HCT116 (cell line): ENCODE results near the gene SEC24B. TPM values are rescaled to one million over a fixed set of nuclear protein-coding genes. Genes with fewer than 3 reads are reported as not detected.

Experiments
- ATAC-seq: fragments of 200-7000 bp; cut with Tn5 transposase; 2 replicates; pipeline ENCODE4 v1.9.1; 2020; ENCODE audit warnings: mild to moderate bottlenecking, moderate library complexity
- BruUV-seq: library from RNA; stranded (reverse); fragments of 400-500 nt; replicated peaks from 2 replicates; lab custom pipeline; 2021; lab: Mats Ljungman, UMichigan
- CTCF ChIA-PET: fragments of 300-600 bp; sonication (Branson Sonifier 250); formaldehyde crosslinking; loops from one replicate; lab custom pipeline; 2021; ENCODE audit warnings: antibody characterized with exemption; lab: Charles Lee
- POLR2A ChIA-PET: fragments of 300-600, 350-600 bp; sonication (Branson Sonifier 250); formaldehyde crosslinking; loops from one replicate; lab custom pipeline; 2021; ENCODE audit warnings: antibody characterized with exemption; lab: Charles Lee
- RAD21 ChIA-PET, 2 experiments: fragments of 300-600 bp; sonication (Branson Sonifier 250); formaldehyde crosslinking; loops; one replicate each; lab custom pipeline; 2023; ENCODE audit warnings: low total read pairs in 2 of 2; ENCODE audit not compliant: uncharacterized antibody in 2 of 2, unreplicated experiment in 2 of 2, low non-redundant PET in 1 of 2; lab: Charles Lee
- DNase-seq: peaks from one replicate; pipeline ENCODE4 v3.0.0-alpha.2; 2010; ENCODE audit warnings: low read depth, low spot score
- H2AFZ ChIP-seq: fragments of 200-600 bp; shearing (Covaris generic), sonication (generic); 2 replicates; pipeline ENCODE4 v1.6.1; 2017; ENCODE audit warnings: low read depth, mixed run types, mixed read lengths, antibody characterized with exemption, low read length; ENCODE audit not compliant: poor library complexity, severe bottlenecking
- H3K27ac ChIP-seq: 2 replicates; pipeline ENCODE4 v1.5.1; 2012; ENCODE audit warnings: low read depth, low read length
- H3K27me3 ChIP-seq: fragments of 200-600 bp; sonication (generic); 2 replicates; pipeline ENCODE4 v1.6.1; 2016; ENCODE audit warnings: mixed run types, low read length, mixed read lengths; ENCODE audit not compliant: insufficient read depth
- H3K36me3 ChIP-seq, 2 experiments: fragments of 200-500 bp in 1 of 2; fragments of 200-600 bp in 1 of 2; sonication (Bioruptor generic) in 1 of 2; sonication (generic) in 1 of 2; 2 replicates each; pipeline versions ENCODE4 v1.5.1 to v1.6.1; 2014 to 2016; ENCODE audit warnings: low read length in 2 of 2, inconsistent platforms in 1 of 2, mixed read lengths in 1 of 2, mixed run types in 1 of 2; ENCODE audit not compliant: insufficient read depth in 2 of 2, control insufficient read depth in 1 of 2
- H3K4me1 ChIP-seq, 2 experiments: fragments of 200-600 bp in 1 of 2; sonication (generic) in 1 of 2; 2 replicates each; pipeline versions ENCODE4 v1.5.1 to v1.6.1; 2012 to 2017; ENCODE audit warnings: low read length in 2 of 2, inconsistent platforms in 1 of 2, mild to moderate bottlenecking in 1 of 2, mixed read lengths in 1 of 2, mixed run types in 1 of 2, moderate library complexity in 1 of 2; ENCODE audit not compliant: insufficient read depth in 2 of 2, control insufficient read depth in 1 of 2
- H3K4me2 ChIP-seq: fragments of 200-600 bp; sonication (generic); 2 replicates; pipeline ENCODE4 v1.6.1; 2017; ENCODE audit warnings: mixed run types, low read length, mixed read lengths
- H3K4me3 ChIP-seq, 2 experiments: fragments of 200-600 bp in 1 of 2; sonication (generic) in 1 of 2; replicated peaks in 1 of 2; 2 replicates each; pipeline ENCODE4 v1.5.1; 2011 to 2016; ENCODE audit warnings: low read length in 2 of 2, control low read depth in 1 of 2, low read depth in 1 of 2, mild to moderate bottlenecking in 1 of 2, mixed read lengths in 1 of 2, mixed run types in 1 of 2
- H3K79me2 ChIP-seq: fragments of 200-600 bp; sonication (generic); 2 replicates; pipeline ENCODE4 v1.6.1; 2017; ENCODE audit warnings: mild to moderate bottlenecking, mixed run types, low read length, moderate library complexity, mixed read lengths; ENCODE audit not compliant: insufficient read depth
- H3K9ac ChIP-seq: fragments of 200-600 bp; sonication (generic); 2 replicates; pipeline ENCODE4 v1.6.1; 2016; ENCODE audit warnings: low read length, mixed read lengths
- H3K9me2 ChIP-seq: fragments of 200-600 bp; sonication (generic), shearing (Covaris generic); 2 replicates; pipeline ENCODE4 v1.6.1; 2017; ENCODE audit warnings: mixed run types, mild to moderate bottlenecking, moderate library complexity; ENCODE audit not compliant: insufficient read depth
- H3K9me3 ChIP-seq, 2 experiments: fragments of 200-500 bp in 1 of 2; fragments of 200-600 bp in 1 of 2; sonication (Bioruptor generic) in 1 of 2; sonication (generic) in 1 of 2; 2 replicates each; pipeline ENCODE4 v1.6.1; 2014 to 2017; ENCODE audit warnings: low read length in 2 of 2, mixed read lengths in 2 of 2, inconsistent platforms in 1 of 2, low read depth in 1 of 2, mild to moderate bottlenecking in 1 of 2, mixed run types in 1 of 2, moderate library complexity in 1 of 2; ENCODE audit not compliant: control insufficient read depth in 1 of 2, insufficient read depth in 1 of 2
- H4K20me1 ChIP-seq: fragments of 200-600 bp; sonication (generic), shearing (Covaris generic); 2 replicates; pipeline ENCODE4 v1.6.1; 2017; ENCODE audit warnings: mixed run types, mild to moderate bottlenecking, moderate library complexity; ENCODE audit not compliant: insufficient read depth
- CBX3 ChIP-seq: IDR thresholded peaks from 2 replicates; pipeline ENCODE4 v1.6.1; 2012; ENCODE audit warnings: low read depth
- CTCF ChIP-seq, 3 experiments: fragments of 200-600 bp in 1 of 3; sonication (generic) in 1 of 3; IDR thresholded peaks in 2 of 3; conservative IDR thresholded peaks in 1 of 3; 2 replicates each; pipeline ENCODE4 v1.5.1; 2012 to 2017; ENCODE audit warnings: low read depth in 2 of 3, low read length in 2 of 3, antibody characterized with exemption in 1 of 3, borderline replicate concordance in 1 of 3, control low read depth in 1 of 3, mild to moderate bottlenecking in 1 of 3, mixed read lengths in 1 of 3, mixed run types in 1 of 3, moderate library complexity in 1 of 3; ENCODE audit not compliant: insufficient read depth in 1 of 3
- ELF1 ChIP-seq: IDR thresholded peaks from 2 replicates; pipeline ENCODE4 v1.6.1; 2012; ENCODE audit warnings: low read depth, borderline replicate concordance
- EZH2 ChIP-seq: fragments of 200-600 bp; sonication (generic); IDR thresholded peaks from 2 replicates; pipeline ENCODE4 v1.6.1; 2017; ENCODE audit warnings: antibody characterized with exemption, mixed run types
- POLR2A ChIP-seq: IDR thresholded peaks from 2 replicates; pipeline ENCODE4 v1.7.0; 2011; ENCODE audit warnings: borderline replicate concordance; ENCODE audit not compliant: insufficient read depth, insufficient read length; ENCODE audit errors: extremely low read depth
- SIN3A ChIP-seq: IDR thresholded peaks from 2 replicates; pipeline ENCODE4 v1.6.1; 2012; ENCODE audit warnings: low read depth
- SP1 ChIP-seq: IDR thresholded peaks from 2 replicates; pipeline ENCODE4 v1.6.1; 2012; ENCODE audit warnings: low read depth
- SRF ChIP-seq: IDR thresholded peaks from 2 replicates; pipeline ENCODE4 v1.6.1; 2012; ENCODE audit warnings: low read depth
- TCF7L2 ChIP-seq: IDR thresholded peaks from 2 replicates; pipeline ENCODE4 v1.7.0; 2011; ENCODE audit warnings: borderline replicate concordance, inconsistent platforms; ENCODE audit not compliant: insufficient read depth, insufficient read length; ENCODE audit errors: extremely low read depth
- ZBTB33 ChIP-seq: IDR thresholded peaks from 2 replicates; pipeline ENCODE4 v1.6.1; 2011; ENCODE audit warnings: mild to moderate bottlenecking, low read length, moderate library complexity; ENCODE audit not compliant: insufficient replicate concordance; ENCODE audit errors: extremely low read depth
- ZFX ChIP-seq: fragments of 450-650 bp; IDR thresholded peaks from 2 replicates; pipeline ENCODE4 v1.6.1; 2017
- intact Hi-C: fragments of 100-400 bp; cut with micrococcal nuclease; formaldehyde crosslinking; loops from 2 replicates; pipeline ENCODE4 v1.10.0; 2022
- total RNA-seq: library from RNA; stranded (reverse); gene quantifications from one replicate; pipeline ENCODE4 v1.2.1, GENCODE V29; 2021; ENCODE audit not compliant: unreplicated experiment
- TF ChIP-seq, protein P1 (sequence below): IDR thresholded peaks from 2 replicates; pipeline ENCODE4 v1.6.1; 2012; ENCODE audit warnings: low read depth

The SEC24B gene
- total RNA-seq, 1 experiment from 2014 or later, result 33.0 TPM

GRCh38 chr4:109390115-109390768 is 43.4 kb upstream of the SEC24B start:
- Histone ChIP-seq H3K27ac (no peak overlapping the region), H3K79me2 (no peaks in the 10 kb centered on the region), H3K9me3 (no peaks in the 10 kb centered on the region), H2AFZ (no peak overlapping the region), H4K20me1 (no peaks in the 10 kb centered on the region), H3K36me3 (no peaks in the 10 kb centered on the region), H3K4me3 (no peak overlapping the region), H3K4me1 (no peaks in the 10 kb centered on the region), H3K27me3 (peaks cover 30% of the 10 kb centered on the region; the same call in 1 of the 2 replicates), H3K9me2 (no peaks in the 10 kb centered on the region), H3K4me2 (no peak overlapping the region), H3K9ac (no peak overlapping the region)
- POLR2A ChIA-PET, result no interaction called here
- CTCF ChIA-PET, result no interaction called here
- TF ChIP-seq POLR2A (no peak), SRF (no peak), SP1 (no peak), ZFX (no peak), ZBTB33 (no peak), EZH2 (no peak), TCF7L2 (no peak), SIN3A (no peak), CTCF (IDR thresholded peaks at IDR 0.05 in 2 of 3, conservative IDR thresholded peaks at IDR 0.05 in 1 of 3; ENCODE audit: borderline replicate concordance in 1 of 3, insufficient read depth in 1 of 3, low read depth in 2 of 3, low read length in 2 of 3) (no peak), CBX3 (no peak), ELF1 (no peak)
- TF ChIP-seq, protein P1, sequence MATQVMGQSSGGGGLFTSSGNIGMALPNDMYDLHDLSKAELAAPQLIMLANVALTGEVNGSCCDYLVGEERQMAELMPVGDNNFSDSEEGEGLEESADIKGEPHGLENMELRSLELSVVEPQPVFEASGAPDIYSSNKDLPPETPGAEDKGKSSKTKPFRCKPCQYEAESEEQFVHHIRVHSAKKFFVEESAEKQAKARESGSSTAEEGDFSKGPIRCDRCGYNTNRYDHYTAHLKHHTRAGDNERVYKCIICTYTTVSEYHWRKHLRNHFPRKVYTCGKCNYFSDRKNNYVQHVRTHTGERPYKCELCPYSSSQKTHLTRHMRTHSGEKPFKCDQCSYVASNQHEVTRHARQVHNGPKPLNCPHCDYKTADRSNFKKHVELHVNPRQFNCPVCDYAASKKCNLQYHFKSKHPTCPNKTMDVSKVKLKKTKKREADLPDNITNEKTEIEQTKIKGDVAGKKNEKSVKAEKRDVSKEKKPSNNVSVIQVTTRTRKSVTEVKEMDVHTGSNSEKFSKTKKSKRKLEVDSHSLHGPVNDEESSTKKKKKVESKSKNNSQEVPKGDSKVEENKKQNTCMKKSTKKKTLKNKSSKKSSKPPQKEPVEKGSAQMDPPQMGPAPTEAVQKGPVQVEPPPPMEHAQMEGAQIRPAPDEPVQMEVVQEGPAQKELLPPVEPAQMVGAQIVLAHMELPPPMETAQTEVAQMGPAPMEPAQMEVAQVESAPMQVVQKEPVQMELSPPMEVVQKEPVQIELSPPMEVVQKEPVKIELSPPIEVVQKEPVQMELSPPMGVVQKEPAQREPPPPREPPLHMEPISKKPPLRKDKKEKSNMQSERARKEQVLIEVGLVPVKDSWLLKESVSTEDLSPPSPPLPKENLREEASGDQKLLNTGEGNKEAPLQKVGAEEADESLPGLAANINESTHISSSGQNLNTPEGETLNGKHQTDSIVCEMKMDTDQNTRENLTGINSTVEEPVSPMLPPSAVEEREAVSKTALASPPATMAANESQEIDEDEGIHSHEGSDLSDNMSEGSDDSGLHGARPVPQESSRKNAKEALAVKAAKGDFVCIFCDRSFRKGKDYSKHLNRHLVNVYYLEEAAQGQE, result no peak
- RAD21 ChIA-PET, result no interaction called here
- DNase-seq (no peak), ATAC-seq (no peak)
- intact Hi-C loops, result no loop called here
- no TSS peak for BruUV-seq
